ENCODE measurements around the gene MCUB.

GRCh38 chr4:109699553-109700225 lies 139.6 kb downstream of the MCUB start:
- TF ChIP-seq POLR2A (IDR thresholded peaks at IDR 0.05) (no peak), CTCF (IDR thresholded peaks at IDR 0.05) (no peak)

Measured in adrenal gland (tissue), 5 donors.